Stimulated activated CD4-positive, alpha-beta T cell treated with anti-CD3 and anti-CD28 coated beads, TNF-alpha, amount 100 ng/mL, for 48 hours (primary cell): ENCODE measurements around the gene C1orf94.
"Not testable (repeated sequence)": the region's sequence is repeated elsewhere in the genome, so short reads cannot be mapped to it uniquely, and the experiment has no call there.

Source experiments
- DNase-seq, 3 donors: peaks; one replicate each; pipeline ENCODE4 v3.0.0-alpha.2; 2020; ENCODE audit warnings: low read depth in 3 of 3

The C1orf94 gene

DNA sequence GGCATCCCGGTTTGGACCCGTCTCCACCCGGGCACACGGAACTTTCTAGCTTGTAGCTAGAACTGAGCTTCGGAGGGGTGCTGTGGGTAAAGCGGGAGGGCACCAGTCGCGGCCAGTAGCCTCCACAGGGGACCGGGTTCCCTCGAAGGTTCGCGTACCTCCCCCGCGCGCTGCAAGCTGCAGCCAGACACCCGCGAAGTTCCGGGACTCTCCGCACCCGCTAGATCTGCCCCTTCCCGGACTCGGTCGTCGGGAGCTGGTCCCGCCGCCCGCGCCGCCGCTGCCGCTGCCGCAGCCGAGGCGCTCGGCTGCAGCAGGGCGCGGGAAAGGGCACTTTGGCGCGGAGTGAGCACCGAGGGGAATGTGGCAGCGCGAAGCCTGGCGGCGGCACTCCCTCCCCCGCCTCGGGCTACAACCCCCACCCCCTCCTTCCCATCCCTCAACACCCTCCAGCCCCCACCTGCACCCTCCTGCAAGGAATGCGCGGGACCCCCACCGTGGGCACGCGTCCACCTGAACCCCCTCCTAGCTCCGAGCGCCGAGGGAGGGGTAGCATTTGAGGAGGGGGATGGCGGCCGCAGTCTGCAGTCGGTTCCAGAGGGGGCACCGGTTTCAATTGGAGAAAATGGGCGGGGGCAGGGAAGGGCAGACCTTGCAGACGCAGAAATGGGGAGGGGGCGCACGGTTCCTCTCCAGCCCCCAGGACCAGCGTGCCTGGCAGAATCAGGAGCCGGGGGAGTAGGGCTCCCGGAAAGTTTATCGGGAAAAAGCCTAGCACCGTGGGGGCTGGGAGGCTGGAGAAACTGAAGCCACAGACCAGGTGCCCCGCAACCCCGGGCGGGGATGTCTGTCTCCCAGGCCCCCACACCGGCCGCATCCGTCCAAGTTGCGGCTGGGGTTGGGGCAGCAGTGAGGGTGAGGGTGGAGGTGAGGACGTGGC, 12.6 kb upstream of the C1orf94 start:
- no peak for DNase-seq

DNA sequence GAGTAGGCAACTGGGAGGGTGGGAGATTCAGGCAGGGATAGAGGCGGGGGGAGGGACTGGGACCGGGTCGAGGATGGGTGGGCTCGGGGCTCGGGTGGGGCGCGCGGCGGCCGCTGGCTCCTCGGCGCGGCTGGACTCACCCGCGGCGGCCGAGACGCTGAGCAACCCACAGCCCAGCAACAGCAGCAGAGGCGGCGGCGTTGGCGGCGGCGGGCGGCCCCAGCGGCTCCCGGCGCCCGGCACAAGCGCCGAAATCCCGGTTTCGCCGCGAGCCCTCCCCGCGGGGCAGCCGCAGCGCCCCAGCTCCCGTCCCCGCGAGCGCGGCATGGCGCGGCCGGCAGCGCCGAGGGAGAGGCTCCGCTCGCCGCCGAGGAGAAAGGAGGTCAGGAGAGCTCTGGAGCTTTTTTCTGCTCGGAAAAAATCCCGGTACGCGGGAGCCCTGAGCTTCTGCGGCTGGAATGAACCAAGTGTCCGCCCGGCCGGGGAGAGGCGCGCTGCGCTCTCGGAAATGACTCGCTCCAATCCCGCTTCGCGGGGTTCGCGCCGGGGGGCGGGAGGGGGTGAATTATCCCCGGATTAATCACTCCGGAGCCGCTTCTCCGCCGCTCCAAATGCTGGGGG, 11.8 kb upstream of the C1orf94 start, which contains the start of gene CSMD2:
TSS of gene CSMD2 (minus strand) at position 460 of the 621 bp plus-strand sequence. CDS start at position 327, 133 bp downstream.
- DNase-seq, result no peak

DNA sequence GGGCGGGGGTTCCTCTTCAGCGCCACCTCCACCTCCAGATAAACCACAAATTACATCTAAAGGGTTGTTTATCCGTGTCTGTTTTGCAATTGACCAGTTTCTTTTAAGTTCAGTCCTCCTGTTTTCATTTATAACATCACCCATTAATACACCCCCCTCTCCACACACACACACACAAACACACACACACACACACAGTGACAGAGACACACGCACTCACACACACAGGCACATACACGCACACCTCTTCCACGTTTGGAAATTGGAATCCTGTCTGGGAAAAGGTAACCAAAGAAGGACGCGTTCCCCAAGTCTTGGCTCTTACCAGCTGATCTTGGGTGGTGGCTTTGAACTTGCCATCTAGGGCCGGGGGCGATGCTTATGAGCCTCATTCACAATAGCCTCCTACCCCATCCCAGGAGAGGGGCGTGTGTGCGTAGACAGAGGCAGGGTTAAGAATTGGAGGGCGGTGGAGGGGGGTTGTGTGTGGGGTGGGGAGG, 11.2 kb upstream of the C1orf94 start:
- no peak for DNase-seq

DNA sequence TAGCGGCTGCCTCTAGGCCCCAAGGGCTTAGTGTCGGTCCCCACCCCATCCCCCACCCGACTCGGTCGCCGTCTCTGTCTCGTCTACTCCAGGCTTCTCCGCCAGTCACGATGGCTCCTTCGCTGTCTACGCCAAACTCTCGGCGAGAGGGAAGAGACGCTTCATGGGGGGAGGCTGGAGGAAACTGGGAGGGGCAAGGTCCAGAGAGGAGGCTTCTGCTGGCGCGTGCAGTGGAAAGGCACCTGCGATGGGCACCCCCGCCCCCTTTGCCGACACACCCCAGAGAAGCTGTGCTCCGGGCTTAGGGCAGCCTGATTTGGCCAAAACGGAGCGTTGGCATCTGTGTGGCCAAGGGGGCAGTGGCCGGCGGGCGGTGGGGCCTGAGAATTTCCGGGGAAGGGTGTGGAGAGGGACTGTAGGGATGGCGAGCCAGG, 10.5 kb upstream of the C1orf94 start:
- no peak for DNase-seq

DNA sequence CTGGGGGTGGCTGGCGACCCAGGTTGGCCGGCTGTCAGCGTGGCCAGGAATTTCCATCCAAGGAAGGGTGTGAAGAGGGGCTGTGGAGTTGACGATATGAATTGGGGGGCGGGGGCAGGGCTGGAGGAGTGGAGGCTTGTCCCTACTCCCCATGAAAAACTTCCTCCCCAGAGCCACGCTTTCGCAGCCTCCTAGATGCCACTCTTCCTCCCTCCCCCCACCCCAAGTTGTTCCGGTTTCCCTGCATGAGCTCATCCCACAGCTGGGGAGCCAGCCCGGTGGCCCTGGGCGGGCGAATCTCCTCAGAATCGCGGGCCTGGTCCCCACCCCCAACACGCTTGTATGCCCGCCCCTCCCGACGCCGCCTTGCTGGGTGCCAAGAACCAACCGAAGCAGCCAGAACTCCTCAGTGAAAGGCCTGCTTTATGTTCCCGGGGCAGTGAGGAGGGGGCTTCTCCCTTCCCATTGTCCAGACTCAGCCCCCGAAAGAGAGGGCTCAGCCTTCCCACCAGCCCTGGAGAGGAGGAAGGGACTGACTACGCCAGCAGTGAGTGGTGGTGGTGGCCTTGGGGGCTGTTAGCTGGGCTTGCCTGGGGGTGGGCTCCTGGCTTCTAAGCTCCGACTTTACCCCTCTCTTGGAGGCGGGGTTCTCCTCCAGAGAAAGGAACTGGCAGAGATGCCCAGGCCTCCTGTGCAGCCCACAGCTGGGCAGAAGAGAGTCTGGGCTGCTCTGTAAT, 9.9 kb upstream of the C1orf94 start:
- DNase-seq, result no peak

DNA sequence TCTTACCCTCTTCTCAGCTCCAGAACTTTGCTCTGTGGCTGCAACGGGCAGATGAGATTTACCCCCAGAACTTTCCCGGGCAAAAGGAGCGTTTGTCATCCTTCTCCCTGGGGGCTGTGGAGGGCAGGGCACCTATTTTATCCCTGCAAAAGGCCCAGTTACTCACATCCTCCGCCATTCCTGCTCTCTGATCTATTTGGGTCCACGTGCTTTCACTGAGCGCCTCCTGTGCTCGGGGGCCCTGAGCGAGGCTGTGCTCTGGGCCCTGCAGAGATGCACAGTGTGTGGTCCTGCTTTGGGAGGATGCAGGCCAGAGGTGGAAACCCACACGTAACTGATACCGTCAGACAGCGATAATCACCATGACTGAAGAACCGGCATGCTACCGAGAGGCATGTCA, 9.3 kb upstream of the C1orf94 start:
- DNase-seq, result no peak

DNA sequence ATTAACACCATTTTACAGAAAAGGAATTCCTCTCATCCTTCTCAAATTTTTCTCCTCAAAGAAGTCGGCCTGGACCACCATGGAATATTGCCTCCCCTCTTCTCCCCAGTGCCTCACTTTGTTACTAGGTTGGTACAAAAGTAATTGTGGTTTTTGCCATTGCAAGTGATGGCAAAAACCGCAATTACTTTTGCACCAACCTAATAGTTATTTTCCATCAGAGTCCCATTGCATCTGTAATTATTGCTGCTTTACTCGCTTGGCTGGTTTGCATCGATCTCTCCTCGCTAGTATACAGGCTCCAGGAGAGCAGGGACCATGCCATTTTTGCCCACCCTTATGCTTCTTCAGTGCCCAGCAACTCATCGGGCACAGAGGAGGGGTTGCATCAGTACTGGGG, 963 bp upstream of the C1orf94 start:
- no peak for DNase-seq

DNA sequence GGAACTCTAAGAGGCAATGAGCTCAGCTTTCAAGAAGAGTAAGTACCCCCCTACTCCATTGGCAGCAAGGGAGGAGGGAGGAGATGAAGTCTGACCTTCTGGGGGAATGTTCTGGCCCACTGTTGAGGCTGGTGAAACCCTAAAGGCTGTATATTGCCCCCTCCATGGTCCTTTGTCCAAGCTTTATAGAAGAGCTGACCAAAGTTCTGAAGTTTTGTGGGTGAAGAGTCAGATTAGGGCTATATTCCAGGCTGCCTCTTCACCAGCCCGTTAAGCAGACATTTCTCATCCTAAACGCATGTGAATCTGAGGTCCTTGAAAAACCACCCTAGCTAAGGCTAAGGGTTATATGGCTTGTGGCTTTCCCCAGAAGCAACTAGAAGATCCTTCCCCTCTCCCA, 1.4 kb downstream of the C1orf94 start:
- no peak for DNase-seq

DNA sequence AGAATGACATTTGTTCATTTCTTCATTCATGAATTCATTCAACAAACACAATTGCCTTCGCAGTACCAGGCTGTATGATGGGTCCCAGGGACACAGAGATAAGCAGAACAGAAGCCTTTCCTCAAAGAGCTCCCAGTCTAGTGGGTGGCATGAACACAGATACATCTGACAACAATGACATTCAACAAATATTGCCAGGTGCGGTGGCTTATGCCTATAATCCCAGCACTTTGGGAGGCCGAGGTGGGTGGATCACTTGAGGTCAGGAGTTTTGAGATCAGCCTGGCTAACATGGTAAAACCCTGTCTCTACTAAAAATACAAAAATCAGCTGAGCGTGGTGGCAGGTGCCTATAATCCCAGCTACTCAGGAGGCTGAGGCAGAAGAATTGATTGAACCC, 6.7 kb downstream of the C1orf94 start:
- DNase-seq, result not testable (repeated sequence)

DNA sequence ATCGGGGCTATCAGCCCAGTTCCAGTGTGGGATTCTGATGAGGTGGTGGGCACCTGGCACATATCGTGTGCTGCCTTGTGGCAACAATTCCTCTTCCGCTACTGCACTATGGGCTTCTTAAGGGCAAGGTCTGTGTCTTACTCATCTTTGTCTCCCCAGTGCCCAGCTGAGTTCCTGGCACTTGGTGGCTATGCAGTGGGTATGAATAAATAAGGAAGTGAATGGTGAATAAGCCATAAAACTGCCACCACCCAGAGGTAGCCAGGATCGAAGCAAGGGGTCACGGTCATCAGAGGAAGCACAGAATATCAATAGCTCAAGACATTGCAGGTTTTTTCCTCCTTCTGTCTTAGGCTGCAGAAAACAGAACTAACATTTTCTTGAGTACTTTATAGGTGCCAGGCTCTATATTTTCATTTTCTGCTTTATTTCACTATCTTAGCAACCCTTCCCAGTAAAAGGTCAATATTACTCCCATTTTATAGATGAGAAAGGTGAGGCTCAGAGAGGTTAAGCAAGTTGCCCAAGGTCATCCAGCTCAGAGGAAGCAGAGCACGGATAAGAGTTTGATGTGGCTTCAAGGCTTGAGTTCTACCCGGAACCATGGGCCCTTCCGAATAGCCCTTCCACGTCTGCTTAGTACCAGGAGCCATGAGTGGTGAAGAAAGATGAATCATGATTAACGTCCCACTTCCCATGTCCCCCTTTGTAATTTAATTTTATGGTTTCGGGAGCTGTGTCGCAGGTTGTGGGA, 10.2 kb downstream of the C1orf94 start:
- no peak for DNase-seq

DNA sequence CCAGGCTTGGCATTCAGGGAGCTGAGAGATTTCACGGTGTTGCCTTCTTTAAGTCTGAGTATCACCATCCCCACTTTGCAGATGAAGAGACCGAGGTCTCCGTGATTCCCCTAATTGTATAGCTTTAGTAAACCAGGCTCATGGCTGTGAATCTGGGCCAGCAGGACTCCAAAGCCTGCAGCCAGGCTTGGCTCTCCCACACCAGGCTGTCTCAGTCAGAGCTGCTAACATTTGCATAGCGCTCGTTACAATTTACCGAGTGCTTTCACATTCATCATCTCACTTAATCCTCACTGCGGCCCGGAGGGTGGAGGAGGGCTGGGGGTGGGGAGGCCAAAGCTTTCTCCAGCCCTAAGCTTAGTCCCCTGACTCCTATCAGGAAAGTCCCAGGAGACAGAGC, 11.7 kb downstream of the C1orf94 start:
- DNase-seq, result no peak

DNA sequence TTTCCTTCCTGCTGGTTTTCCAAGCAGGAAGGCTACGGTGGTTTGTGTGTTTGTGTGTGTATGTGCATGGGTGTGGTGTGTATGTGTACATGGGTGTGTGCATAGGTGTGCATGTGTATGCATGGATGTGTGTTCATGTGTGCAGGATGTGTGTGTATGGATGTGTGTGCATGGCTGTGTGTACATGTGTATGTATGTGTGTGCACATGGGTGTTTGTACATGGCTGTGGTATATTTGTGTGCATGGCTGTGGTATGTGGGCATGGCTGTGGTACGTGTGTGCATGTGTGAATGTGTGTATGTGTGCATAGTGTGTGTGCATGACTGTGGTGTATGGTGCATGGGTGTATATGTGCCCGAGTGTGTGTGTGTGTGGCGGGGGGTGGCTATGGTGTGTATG, 12.3 kb downstream of the C1orf94 start:
- DNase-seq, result no peak

DNA sequence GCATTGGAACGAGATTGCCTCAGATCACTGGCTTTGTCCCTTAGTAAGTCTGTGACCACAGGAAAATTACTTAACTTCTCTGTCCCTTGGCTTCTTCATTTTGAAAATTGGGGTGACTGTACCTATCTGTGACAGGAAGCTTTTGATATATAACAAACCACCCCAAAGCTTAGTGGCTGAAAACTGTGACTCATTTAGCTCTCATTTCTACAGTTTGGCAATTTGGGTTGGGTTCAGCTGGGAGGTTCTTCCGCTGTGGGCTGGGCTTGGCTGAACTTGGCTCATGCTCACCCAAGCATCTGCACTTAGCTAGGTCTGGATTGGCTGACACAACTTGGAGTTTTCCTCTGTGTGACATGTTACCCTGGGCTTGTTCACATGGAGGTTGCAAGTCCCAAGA, 14.0 kb downstream of the C1orf94 start:
- DNase-seq, result no peak

DNA sequence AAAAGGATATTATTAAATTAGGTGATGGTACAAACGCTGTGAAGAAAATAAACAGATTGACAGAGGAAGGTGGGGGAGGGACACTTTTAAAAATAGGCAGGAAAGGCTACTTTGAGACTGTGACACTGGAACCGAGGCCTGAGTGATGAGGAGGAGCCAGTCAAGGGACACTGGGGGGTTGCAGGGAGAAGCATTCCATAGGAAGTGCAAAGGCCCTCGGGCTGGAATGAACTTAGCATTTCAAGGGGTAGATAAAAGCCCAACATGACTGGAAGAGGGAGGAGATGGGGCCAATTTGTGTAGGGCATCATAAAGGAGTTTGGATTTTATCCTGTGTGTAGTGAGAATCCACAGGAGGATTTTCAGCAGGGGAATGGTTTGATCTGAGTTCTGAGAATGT, 15.9 kb downstream of the C1orf94 start:
- DNase-seq, result no peak

DNA sequence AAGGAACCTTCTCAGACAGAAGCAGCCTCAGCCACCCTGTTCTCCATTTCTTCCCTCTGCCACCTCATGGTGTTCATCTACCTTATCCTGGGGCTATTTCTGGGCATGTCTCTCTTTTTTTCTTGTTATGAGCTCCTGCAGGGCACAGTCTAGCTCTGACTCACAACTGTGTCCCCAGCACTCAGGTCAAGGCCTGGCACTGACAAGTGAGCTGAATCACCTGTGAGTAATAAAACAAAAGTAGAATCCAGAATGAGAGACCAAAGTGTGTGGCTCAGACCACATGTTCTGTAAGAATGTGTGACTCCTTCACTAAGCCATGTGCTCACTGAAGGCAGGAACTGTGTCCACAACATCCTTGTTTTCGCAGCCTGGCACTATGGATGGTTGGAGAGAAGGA, 23.2 kb downstream of the C1orf94 start:
- DNase-seq, result peak in 1 of 3 donors; percentile 7

DNA sequence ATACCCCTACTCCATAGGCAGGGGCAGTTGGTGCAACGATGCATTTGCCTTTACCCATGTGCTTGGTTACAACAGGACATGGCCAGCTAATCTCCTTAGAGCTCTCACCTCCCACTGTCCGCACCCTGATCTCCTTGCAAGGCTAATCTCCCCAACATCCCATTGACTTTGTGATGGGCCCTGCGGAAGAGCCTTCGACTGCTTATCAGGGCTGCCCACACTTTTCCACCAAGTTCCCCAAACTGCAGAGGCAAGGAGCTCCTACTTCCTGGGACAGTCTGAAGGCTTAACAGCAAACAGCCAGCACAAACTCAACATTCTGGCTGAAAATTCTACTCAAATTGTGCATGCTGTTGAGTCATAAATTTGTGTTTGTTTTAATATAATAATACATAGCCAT, 36.0 kb downstream of the C1orf94 start:
- DNase-seq, result no peak

DNA sequence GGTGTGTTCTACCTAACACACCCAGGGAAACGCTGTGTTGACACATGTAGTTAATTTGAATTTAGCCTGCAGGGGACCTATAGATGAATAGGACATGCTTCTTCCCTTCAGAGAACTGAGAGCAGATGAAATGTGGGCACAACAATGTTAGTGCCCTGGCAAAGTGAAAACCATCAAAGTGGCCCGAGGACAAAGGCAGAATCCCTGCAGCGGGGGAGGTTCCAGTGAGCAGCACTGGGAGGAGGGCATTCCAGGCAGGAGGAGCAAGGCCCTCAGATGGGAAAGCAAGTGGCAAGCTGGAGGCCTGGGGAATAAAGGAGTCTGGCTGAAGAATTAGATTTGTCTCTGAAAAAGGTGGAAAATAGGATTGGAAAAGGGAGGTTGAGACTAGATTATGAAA, 37.2 kb downstream of the C1orf94 start:
- DNase-seq, result no peak

DNA sequence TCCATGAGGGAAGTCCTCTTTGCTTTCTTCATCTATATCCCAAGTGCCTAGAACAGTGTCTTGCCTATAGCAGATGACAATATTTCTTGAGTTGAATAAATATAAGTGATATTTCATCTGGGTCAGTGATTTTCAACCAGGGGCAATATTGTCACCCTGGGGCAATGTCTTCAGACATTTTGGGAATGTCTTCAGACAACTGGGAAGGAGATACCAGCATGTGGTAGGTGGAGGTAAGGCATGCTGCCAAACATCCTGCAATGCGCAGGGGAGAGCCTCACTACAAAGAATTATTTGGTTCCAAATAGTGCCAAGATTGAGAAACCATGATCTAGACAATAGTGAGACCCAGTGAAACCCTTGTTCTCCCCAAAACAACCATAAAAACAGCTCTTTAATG, 54.7 kb downstream of the C1orf94 start:
- DNase-seq, result no peak

DNA sequence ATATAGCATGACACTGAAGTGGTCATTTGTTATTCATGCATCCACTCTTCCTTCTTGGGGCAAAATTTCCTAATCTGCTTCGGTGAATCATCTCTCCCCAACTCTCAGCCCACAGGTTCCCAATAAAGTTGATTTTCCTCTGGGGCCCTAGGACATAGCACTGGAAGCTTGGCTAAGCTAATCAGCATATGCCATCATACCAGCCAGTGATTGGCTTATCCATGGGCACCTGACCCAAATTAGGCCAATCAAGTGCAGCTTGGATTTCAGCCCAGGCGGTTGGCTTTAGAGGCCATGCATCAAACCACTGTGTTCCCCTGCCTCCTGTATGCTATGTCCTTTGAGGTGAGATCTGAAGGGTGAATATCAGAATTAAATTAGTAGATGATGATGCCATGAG, 58.9 kb downstream of the C1orf94 start:
- DNase-seq, result no peak

DNA sequence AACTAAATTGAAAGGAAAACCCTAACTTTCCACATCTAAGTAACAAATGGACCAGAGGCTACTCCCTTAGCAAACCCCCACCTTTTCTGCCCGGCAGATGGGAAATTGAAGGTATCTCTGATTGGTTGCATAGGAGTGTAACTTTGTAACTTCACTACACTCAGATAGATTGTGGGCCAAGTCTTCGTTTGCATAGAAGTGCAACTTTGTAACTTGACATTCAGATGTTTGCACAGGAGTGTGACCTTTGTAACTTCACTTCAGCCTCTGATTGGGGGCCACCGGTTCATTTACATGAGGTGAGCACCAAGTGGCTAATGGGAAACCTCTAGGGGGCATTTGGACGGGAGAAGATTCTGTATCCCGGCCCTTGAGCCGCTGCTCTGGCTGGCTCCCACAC, 59.4 kb downstream of the C1orf94 start:
- DNase-seq, result no peak

DNA sequence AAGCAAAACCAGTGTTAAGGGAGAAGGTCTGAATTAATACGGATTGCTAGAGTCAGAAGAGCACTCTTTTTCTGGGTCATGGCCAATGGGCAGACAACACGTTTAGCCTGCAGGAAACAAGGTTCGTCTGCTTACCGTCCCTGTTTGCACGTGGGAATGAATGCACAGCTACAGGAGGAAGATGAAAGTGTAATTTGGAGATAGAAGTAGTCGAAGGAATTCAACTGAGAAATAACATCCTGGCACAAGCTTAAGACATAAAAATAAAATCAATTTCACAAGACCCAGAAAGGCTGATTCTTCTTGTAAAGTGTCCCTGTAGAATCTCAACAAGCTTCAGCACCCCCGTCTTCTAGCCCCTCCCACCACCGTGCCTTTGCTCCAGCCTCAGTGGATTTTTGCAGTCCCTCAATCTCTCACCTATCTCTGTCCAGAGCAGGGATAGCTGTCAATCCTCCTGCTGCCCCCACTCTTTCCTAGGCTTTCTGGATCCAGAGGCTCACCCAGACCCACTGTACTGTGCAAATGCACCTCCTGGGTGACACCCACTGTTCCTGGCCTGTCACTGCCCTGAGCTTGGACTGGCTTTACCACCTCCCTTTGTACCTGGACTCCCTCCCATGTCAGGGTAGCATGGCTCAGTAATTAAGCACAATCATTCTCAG, 60.6 kb downstream of the C1orf94 start:
- no peak for DNase-seq
